Neural cell (in vitro differentiated cells): ENCODE data around the gene SLC18A3. TPM values are rescaled to one million over a fixed set of nuclear protein-coding genes. Genes with fewer than 3 reads are reported as not detected.

ENCODE experiments used
- H2AFZ ChIP-seq: fragments of 200-600, 300-800 bp; sonication (generic), shearing (Covaris generic); 2 replicates; pipeline ENCODE4 v1.6.0; 2014; ENCODE audit warnings: low read depth, mild to moderate bottlenecking, antibody characterized with exemption, low read length, moderate library complexity
- H3F3A ChIP-seq: fragments of 200-600 bp; shearing (Covaris generic); 2 replicates; pipeline ENCODE4 v1.6.1; 2016; ENCODE audit warnings: mild to moderate bottlenecking, moderate library complexity, mixed read lengths, antibody characterized with exemption, low read length; ENCODE audit not compliant: insufficient read depth, poor library complexity, severe bottlenecking
- H3K27ac ChIP-seq: fragments of 200-600, 300-800 bp; sonication (generic), shearing (Covaris generic); 2 replicates; pipeline ENCODE4 v1.5.1; 2014; ENCODE audit warnings: mild to moderate bottlenecking, low read length, moderate library complexity
- H3K27me3 ChIP-seq: fragments of 300-800, 200-600 bp; sonication (generic), shearing (Covaris generic); 2 replicates; pipeline ENCODE4 v1.6.0; 2014; ENCODE audit warnings: mild to moderate bottlenecking, low read depth, low read length, moderate library complexity; ENCODE audit not compliant: insufficient read depth
- H3K36me3 ChIP-seq: fragments of 300-800, 200-600 bp; sonication (generic), shearing (Covaris generic); 2 replicates; pipeline ENCODE4 v1.5.1; 2014; ENCODE audit warnings: mild to moderate bottlenecking, antibody characterized with exemption, low read length, moderate library complexity; ENCODE audit not compliant: insufficient read depth
- H3K4me2 ChIP-seq: fragments of 300-800, 200-600 bp; sonication (generic), shearing (Covaris generic); 2 replicates; pipeline ENCODE4 v1.6.0; 2014; ENCODE audit warnings: mild to moderate bottlenecking, low read length
- H3K4me3 ChIP-seq: fragments of 300-800, 200-600 bp; sonication (generic), shearing (Covaris generic); 2 replicates; pipeline ENCODE4 v1.5.1; 2014; ENCODE audit warnings: mild to moderate bottlenecking, low read length, moderate library complexity
- H3K79me2 ChIP-seq: fragments of 200-600 bp; shearing (Covaris generic); replicated peaks from 2 replicates; pipeline ENCODE4 v1.6.0; 2014; ENCODE audit warnings: mild to moderate bottlenecking, low read length, moderate library complexity; ENCODE audit not compliant: insufficient read depth
- H3K9ac ChIP-seq: fragments of 300-800, 200-600 bp; sonication (generic), shearing (Covaris generic); 2 replicates; pipeline ENCODE4 v1.6.1; 2016; ENCODE audit warnings: mild to moderate bottlenecking, low read length, mixed read lengths
- H3K9me2 ChIP-seq: fragments of 200-600 bp; shearing (Covaris generic); 2 replicates; pipeline ENCODE4 v1.6.1; 2016; ENCODE audit warnings: mild to moderate bottlenecking, low read length, mixed read lengths; ENCODE audit not compliant: insufficient read depth
- H3K9me3 ChIP-seq: fragments of 200-600, 300-800 bp; sonication (generic), shearing (Covaris generic); 2 replicates; pipeline ENCODE4 v1.6.1; 2016; ENCODE audit warnings: mild to moderate bottlenecking, mixed run types, low read length, moderate library complexity, mixed read lengths
- H4K20me1 ChIP-seq: fragments of 200-600 bp; shearing (Covaris generic); 2 replicates; pipeline ENCODE4 v1.6.1; 2016; ENCODE audit warnings: mild to moderate bottlenecking, mixed run types; ENCODE audit not compliant: insufficient read depth
- CTCF ChIP-seq: fragments of 450-650 bp; IDR thresholded peaks from 2 replicates; pipeline ENCODE4 v1.5.1; 2014; ENCODE audit warnings: antibody characterized with exemption, mild to moderate bottlenecking, moderate library complexity; ENCODE audit not compliant: poor library complexity, severe bottlenecking
- MXI1 ChIP-seq: fragments of 450-650 bp; conservative IDR thresholded peaks from 2 replicates; pipeline ENCODE4 v1.6.1; 2014; ENCODE audit warnings: antibody characterized with exemption, mild to moderate bottlenecking; ENCODE audit not compliant: poor library complexity, severe bottlenecking
- POLR2AphosphoS5 ChIP-seq: IDR thresholded peaks from 2 replicates; pipeline ENCODE4 v1.6.1; 2012
- REST ChIP-seq: IDR thresholded peaks from 2 replicates; pipeline ENCODE4 v1.6.1; 2012; ENCODE audit warnings: borderline replicate concordance
- TAF1 ChIP-seq: IDR thresholded peaks from 2 replicates; pipeline ENCODE4 v1.6.1; 2012; ENCODE audit warnings: low read depth
- polyA plus RNA-seq: library from polyadenylated mRNA; depleted of rRNA; stranded (reverse); fragments of >200 nt; gene quantifications from 2 replicates; pipeline ENCODE4 v1.2.3, GENCODE V29; 2014

Gene SLC18A3
- polyA plus RNA-seq, 1 donor from 2014 or later, result not detected

GRCh38 chr10:49602380-49603023, 7.6 kb upstream of the SLC18A3 start:
- H3K4me2 ChIP-seq, result no peak overlapping the region
- H3K9me3 ChIP-seq, result no peaks in the 10 kb centered on the region
- H3K4me3 ChIP-seq, result no peak overlapping the region
- H3K9ac ChIP-seq, result no peak overlapping the region
- H3F3A ChIP-seq, result no peaks in the 10 kb centered on the region
- no peak overlapping the region for H2AFZ ChIP-seq
- no peaks in the 10 kb centered on the region for H3K79me2 ChIP-seq
- H3K27ac ChIP-seq, result no peak overlapping the region
- H3K9me2 ChIP-seq, result no peaks in the 10 kb centered on the region
- TF ChIP-seq REST (no peak), TAF1 (no peak)
- H4K20me1 ChIP-seq, result no peaks in the 10 kb centered on the region
- H3K27me3 ChIP-seq, result peaks cover 59% of the 10 kb centered on the region
- no peaks in the 10 kb centered on the region for H3K36me3 ChIP-seq

- H3K79me2 ChIP-seq, result no peaks in the 10 kb centered on the region
- no peak for TF ChIP-seq CTCF
- no peak for TF ChIP-seq MXI1
- TF ChIP-seq REST, result no peak
- no peak for TF ChIP-seq POLR2AphosphoS5
- no peaks in the 10 kb centered on the region for H3K9me2 ChIP-seq
- no peaks in the 10 kb centered on the region for H3K9me3 ChIP-seq
- H3K4me2 ChIP-seq, result no peak overlapping the region
- H3K36me3 ChIP-seq, result no peaks in the 10 kb centered on the region
- H3K9ac ChIP-seq, result no peak overlapping the region
- H3K27me3 ChIP-seq, result peaks cover 88% of the 10 kb centered on the region
- H3K27ac ChIP-seq, result no peak overlapping the region
- H4K20me1 ChIP-seq, result no peaks in the 10 kb centered on the region
- no peak overlapping the region for H2AFZ ChIP-seq
- no peak overlapping the region for H3K4me3 ChIP-seq
- H3F3A ChIP-seq, result no peaks in the 10 kb centered on the region
These were observed 4.7 kb upstream of the SLC18A3 start for GRCh38 chr10:49605216-49605938.
